PC-9 (cell line): ENCODE measurements around the gene EPC2.

Source experiments
- EZH2 ChIP-seq: fragments of 200-600 bp; sonication (generic); IDR thresholded peaks from 2 replicates; pipeline ENCODE4 v1.8.0; 2017; ENCODE audit warnings: antibody characterized with exemption, low read depth
- TF ChIP-seq, protein P1 (sequence below): fragments of 200-600 bp; sonication (generic); conservative IDR thresholded peaks from 2 replicates; pipeline ENCODE4 v1.6.1; 2017; ENCODE audit warnings: mixed run types, antibody characterized with exemption, mild to moderate bottlenecking, moderate library complexity

DNA sequence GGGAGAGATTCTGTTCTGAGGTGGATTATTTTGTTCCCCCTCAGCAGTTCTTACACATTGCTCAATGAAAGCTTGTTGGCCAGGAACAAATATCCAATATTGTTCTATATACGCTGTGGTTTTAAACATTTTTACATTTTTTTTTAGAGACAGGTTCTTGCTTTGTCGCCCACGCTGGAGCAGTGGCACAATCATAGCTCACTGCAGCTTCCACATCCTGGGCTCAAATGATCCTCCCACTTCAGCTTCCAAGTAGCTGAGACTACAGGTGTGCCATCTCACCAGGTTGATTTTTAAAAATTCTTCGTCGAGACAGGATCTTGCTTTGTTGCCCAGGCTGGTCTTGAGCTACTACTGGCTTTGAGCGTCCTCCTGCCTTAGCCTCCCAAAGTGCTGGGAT, 171.6 kb downstream of the EPC2 start:
- TF ChIP-seq EZH2 = no peak
- TF ChIP-seq, protein P1, sequence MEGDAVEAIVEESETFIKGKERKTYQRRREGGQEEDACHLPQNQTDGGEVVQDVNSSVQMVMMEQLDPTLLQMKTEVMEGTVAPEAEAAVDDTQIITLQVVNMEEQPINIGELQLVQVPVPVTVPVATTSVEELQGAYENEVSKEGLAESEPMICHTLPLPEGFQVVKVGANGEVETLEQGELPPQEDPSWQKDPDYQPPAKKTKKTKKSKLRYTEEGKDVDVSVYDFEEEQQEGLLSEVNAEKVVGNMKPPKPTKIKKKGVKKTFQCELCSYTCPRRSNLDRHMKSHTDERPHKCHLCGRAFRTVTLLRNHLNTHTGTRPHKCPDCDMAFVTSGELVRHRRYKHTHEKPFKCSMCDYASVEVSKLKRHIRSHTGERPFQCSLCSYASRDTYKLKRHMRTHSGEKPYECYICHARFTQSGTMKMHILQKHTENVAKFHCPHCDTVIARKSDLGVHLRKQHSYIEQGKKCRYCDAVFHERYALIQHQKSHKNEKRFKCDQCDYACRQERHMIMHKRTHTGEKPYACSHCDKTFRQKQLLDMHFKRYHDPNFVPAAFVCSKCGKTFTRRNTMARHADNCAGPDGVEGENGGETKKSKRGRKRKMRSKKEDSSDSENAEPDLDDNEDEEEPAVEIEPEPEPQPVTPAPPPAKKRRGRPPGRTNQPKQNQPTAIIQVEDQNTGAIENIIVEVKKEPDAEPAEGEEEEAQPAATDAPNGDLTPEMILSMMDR = no peak
